Skeletal muscle tissue (tissue), 4 donors: ENCODE results near the gene DRC1. TPM values are rescaled to one million over a fixed set of nuclear protein-coding genes. Genes with fewer than 3 reads are reported as not detected.

Source experiments
- H3K27ac ChIP-seq: one replicate; pipeline ENCODE4 v1.7.0; 2013; ENCODE audit warnings: mild to moderate bottlenecking, low read depth, low read length, inconsistent platforms
- H3K27me3 ChIP-seq, 3 donors: one replicate each; pipeline ENCODE4 v1.7.0; 2013; ENCODE audit warnings: low read length in 3 of 3; ENCODE audit not compliant: control insufficient read depth in 3 of 3, insufficient read depth in 3 of 3
- H3K36me3 ChIP-seq, 3 donors: one replicate each; pipeline ENCODE4 v1.7.0; 2013; ENCODE audit warnings: low read length in 3 of 3; ENCODE audit not compliant: control insufficient read depth in 3 of 3, insufficient read depth in 3 of 3
- H3K4me1 ChIP-seq, 3 donors: one replicate each; pipeline ENCODE4 v1.7.0; 2013; ENCODE audit warnings: low read length in 3 of 3, mild to moderate bottlenecking in 3 of 3; ENCODE audit not compliant: control insufficient read depth in 3 of 3, insufficient read depth in 3 of 3
- H3K4me3 ChIP-seq, 3 donors: one replicate each; pipeline ENCODE4 v1.7.0; 2013; ENCODE audit warnings: low read length in 3 of 3
- H3K9ac ChIP-seq, 3 donors: one replicate each; pipeline ENCODE4 v1.7.0; 2013; ENCODE audit warnings: low read length in 3 of 3, mild to moderate bottlenecking in 3 of 3, moderate library complexity in 2 of 3, low read depth in 1 of 3
- H3K9me3 ChIP-seq, 3 donors: one replicate each; pipeline ENCODE4 v1.7.0; 2013; ENCODE audit warnings: low read length in 3 of 3; ENCODE audit not compliant: control insufficient read depth in 3 of 3
- total RNA-seq: library from RNA; depleted of rRNA; stranded (reverse); fragments of >200 nt; gene quantifications from one replicate; pipeline ENCODE4 v1.2.3, GENCODE V29; 2014
- donor health status: Osteomylitis.

Gene DRC1
- total RNA-seq, 1 donor from 2014 or later = 2.1 TPM

DNA sequence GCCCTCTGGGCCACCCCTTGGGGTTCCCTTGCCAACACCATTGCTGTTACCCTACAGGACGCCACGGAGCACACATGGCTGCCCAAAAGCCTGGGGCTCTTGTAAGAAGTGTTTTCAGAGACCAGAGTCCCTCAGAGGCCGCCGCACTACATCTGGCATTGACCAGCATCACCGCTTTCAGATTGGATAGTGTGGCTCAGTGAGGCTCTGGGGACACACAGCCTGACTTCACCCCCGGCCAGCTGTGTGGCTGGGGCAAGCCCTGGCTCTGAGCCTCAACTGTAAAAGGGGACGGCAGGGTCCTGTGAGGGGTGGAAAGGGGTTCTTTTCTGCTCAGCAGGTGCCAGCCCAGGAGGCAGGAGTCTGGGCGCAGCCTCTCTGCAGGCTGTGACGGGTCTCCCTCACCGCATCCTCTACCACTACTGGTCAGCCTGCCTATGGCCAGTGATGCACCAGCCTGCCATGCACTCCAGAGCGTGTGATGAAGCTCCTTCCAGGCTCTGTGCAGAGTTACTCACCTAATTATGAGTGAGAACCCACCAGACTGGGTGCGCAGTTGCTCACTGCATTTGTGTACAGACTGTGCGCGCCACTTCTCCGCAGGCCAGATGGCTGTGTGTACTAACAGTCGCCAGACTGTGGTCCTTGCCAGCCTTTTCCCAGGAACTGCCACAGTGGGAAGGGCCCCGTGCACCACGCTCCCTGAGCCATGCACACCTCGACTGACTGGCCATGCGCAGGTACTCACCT is 86.9 kb downstream of the DRC1 start:
- no peaks in the 10 kb centered on the region for H3K9me3 ChIP-seq
- H3K27me3 ChIP-seq = peaks cover 0 to 6% (median 0%) of the 10 kb centered on the region in 3 donors
- no peak overlapping the region for H3K27ac ChIP-seq
- H3K4me3 ChIP-seq = no peak overlapping the region
- no peak overlapping the region for H3K9ac ChIP-seq
- no peaks in the 10 kb centered on the region for H3K36me3 ChIP-seq
- H3K4me1 ChIP-seq = peaks cover 10 to 13% (median 13%) of the 10 kb centered on the region in 3 donors

DNA sequence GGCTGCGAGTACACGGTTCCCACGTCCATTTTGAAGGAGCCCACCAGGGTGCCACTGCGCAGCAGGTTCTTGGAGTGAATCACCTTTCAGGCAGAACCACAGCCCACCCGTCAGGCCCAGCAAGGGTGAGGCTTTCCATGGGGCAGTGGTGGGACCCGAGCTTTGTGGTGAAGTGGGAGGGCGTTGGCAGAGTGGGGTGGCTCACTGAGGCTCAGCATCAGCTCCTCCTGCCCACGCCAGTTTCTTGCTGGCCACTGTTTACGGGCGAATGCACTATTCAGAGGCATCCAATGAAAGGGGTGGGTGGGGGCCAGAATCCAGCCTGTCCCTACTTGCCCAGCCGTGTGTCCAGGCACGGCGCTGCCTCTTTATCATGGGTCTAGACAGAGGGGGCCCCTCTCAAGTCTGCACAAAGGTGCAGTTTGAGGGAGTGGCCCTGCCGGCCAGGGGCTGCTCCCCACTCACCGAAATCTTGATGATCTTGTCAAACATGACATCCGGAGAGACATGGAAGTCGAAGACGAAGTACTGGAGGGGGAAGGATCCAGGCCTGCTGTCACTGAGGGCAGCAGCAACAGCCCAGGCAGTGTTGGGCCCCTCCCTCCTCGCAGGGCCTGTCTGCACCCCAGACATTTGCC is 87.6 kb downstream of the DRC1 start:
- H3K36me3 ChIP-seq = no peaks in the 10 kb centered on the region
- H3K27me3 ChIP-seq = peaks cover 0 to 6% (median 0%) of the 10 kb centered on the region in 3 donors
- no peak overlapping the region for H3K27ac ChIP-seq
- H3K9ac ChIP-seq = no peak overlapping the region
- no peaks in the 10 kb centered on the region for H3K9me3 ChIP-seq
- H3K4me1 ChIP-seq = peaks cover 3 to 7% (median 7%) of the 10 kb centered on the region in 3 donors
- no peak overlapping the region for H3K4me3 ChIP-seq

GRCh38 chr2:26491563-26492167 is 89.9 kb downstream of the DRC1 start:
- H3K9ac ChIP-seq = no peak overlapping the region
- H3K4me3 ChIP-seq = no peak overlapping the region
- H3K27ac ChIP-seq = no peak overlapping the region
- peaks cover 0 to 6% (median 0%) of the 10 kb centered on the region in 3 donors for H3K27me3 ChIP-seq
- H3K4me1 ChIP-seq = peaks cover 0 to 9% (median 0%) of the 10 kb centered on the region in 3 donors
- no peaks in the 10 kb centered on the region for H3K9me3 ChIP-seq
- H3K36me3 ChIP-seq = no peaks in the 10 kb centered on the region

DNA sequence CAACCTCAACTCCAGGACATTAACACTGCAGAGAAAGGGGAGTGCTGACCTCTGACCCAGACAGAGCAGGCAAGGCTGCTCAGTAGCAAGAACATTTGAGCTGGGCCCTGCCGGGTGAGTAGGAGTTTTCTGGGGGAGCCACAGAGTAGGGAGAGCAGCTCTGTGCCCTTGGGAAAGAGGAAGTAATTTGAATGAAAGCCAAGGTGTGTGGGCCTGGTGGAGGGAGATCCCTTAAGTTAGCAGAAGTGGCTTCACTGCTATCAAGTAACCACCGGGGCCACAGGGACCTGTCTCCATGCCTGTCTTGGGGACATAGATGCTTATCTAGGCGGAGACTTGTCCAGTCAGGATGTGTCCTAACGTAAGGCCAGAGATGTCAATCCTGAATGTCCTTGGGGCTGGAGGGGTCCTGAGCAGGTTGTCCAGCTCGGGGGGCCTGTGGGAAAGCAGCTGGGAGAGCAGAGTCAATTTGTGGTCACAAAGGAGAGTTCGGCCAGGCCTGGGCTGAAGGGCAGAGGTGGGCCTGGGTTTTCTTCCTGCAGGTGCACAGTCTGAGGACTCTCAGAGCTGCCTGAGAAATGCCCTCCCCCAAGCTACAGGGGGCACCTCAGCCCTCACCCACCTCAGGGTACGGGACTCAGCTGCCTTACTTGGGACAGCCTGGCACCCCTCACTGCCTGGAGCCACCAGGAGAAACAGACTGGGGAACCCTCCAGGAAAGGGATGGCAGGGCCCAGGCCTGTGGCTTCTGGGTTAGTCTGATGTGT is 91.2 kb downstream of the DRC1 start:
- H3K9ac ChIP-seq = no peak overlapping the region

DNA sequence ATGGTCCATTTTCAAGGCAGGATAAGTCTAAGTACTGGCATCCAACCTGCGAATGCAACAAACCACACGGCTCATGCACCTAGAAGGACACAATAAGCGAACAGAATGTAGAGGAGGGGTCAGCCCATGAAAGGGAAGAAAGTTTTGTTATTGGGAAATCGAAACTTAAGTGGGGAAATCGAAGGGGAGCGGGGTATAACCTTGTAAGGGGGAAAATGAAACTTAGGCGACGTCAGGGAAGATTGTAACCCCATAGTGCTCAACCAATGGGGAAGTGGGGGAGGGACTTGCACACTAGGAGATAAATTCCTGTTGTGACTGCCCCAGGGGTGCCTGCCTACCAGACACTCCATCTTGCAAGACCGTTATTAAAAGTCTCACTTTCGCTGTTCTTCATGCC is 91.8 kb downstream of the DRC1 start:
- H3K4me3 ChIP-seq = no peak overlapping the region
- no peak overlapping the region for H3K27ac ChIP-seq
- H3K4me1 ChIP-seq = peaks cover 0 to 9% (median 0%) of the 10 kb centered on the region in 3 donors
- peaks cover 0 to 6% (median 3%) of the 10 kb centered on the region in 3 donors for H3K27me3 ChIP-seq
- no peaks in the 10 kb centered on the region for H3K9me3 ChIP-seq
- H3K9ac ChIP-seq = no peak overlapping the region
- H3K36me3 ChIP-seq = no peaks in the 10 kb centered on the region

More for the DNA sequence above, 91.2 kb downstream of the DRC1 start:
- Histone ChIP-seq H3K36me3 (no peaks in the 10 kb centered on the region), H3K27me3 (peaks cover 0 to 6% (median under 1%) of the 10 kb centered on the region in 3 donors), H3K4me1 (peaks cover 0 to 9% (median 0%) of the 10 kb centered on the region in 3 donors), H3K4me3 (no peak overlapping the region), H3K9me3 (no peaks in the 10 kb centered on the region), H3K27ac (no peak overlapping the region)

- Histone ChIP-seq H3K4me1 (peaks cover 0 to 9% (median 0%) of the 10 kb centered on the region in 3 donors), H3K9ac (no peak overlapping the region), H3K27ac (no peak overlapping the region), H3K36me3 (no peaks in the 10 kb centered on the region), H3K9me3 (no peaks in the 10 kb centered on the region), H3K4me3 (no peak overlapping the region), H3K27me3 (peaks cover 0 to 6% (median 3%) of the 10 kb centered on the region in 3 donors)
Measured at GRCh38 chr2:26494199-26494598, 92.5 kb downstream of the DRC1 start.

DNA sequence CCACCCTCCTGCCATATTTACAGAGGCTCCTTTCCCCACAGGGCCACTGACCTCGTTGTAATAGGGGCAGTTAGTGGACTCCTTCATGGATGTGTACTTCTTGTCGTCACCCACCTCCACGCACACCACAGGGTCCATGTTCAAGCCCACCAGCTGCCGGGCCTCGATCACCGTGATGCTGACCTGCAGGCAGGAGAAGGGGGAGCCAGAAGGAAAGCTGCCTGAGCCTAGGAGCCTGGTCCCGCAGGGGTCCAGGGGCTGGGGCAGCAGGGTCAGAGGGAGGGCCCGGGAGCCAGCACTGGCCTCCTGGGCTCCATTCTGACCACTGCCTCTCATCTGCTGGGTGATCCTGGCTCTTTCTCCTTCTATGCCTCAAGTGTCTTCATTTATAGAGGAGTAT is 93.2 kb downstream of the DRC1 start:
- Histone ChIP-seq H3K9ac (no peak overlapping the region), H3K4me3 (no peak overlapping the region), H3K4me1 (peaks cover 0 to 9% (median 0%) of the 10 kb centered on the region in 3 donors), H3K9me3 (no peaks in the 10 kb centered on the region), H3K36me3 (no peaks in the 10 kb centered on the region), H3K27me3 (peaks cover 0 to 3% (median 0%) of the 10 kb centered on the region in 3 donors), H3K27ac (no peak overlapping the region)

- H3K4me3 ChIP-seq = no peak overlapping the region
- H3K36me3 ChIP-seq = no peaks in the 10 kb centered on the region
- H3K27me3 ChIP-seq = peaks cover 0 to 3% (median 0%) of the 10 kb centered on the region in 3 donors
- no peaks in the 10 kb centered on the region for H3K9me3 ChIP-seq
- H3K9ac ChIP-seq = no peak overlapping the region
- H3K4me1 ChIP-seq = peaks cover 0 to 9% (median 0%) of the 10 kb centered on the region in 3 donors
- H3K27ac ChIP-seq = no peak overlapping the region
Measured at GRCh38 chr2:26495705-26496297, 94.1 kb downstream of the DRC1 start.

DNA sequence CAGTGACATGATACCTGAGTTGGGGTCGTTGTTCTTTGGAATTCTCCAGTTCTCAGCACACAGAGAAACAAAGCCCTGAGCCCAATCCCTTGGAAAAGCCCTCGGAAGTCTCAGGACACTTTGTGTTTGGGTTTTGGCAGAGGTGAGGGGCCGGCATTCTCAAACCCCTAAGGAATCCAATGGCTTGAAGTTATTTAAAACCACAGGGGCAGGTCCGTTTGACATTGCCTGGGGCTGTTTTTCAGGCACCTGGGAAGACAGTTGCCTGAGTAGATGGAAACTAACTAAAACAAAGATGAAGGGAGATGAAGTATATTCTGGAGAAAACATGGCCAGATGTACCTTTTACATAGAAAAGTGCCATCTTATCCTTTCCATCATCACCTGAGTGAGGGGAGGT is 98.7 kb downstream of the DRC1 start:
- no peak overlapping the region for H3K27ac ChIP-seq
- H3K4me1 ChIP-seq = peaks cover 7 to 13% (median 11%) of the 10 kb centered on the region in 3 donors
- H3K9ac ChIP-seq = no peak overlapping the region
- H3K9me3 ChIP-seq = no peaks in the 10 kb centered on the region
- H3K36me3 ChIP-seq = no peaks in the 10 kb centered on the region
- H3K27me3 ChIP-seq = peaks cover 0 to 15% (median 6%) of the 10 kb centered on the region in 3 donors
- H3K4me3 ChIP-seq = no peak overlapping the region
